ENCODE results near the gene ENDOU. TPM values are rescaled to one million over a fixed set of nuclear protein-coding genes. Genes with fewer than 3 reads are reported as not detected.
A peak's percentile ranks its signal among the peaks of the same experiment; 100 is the strongest.

ENDOU gene
- total RNA-seq, 1 experiment from 2014 or later, result 0.39 TPM

GRCh38 chr12:47752552-47752951, 27.3 kb upstream of the ENDOU start:
- ChIA-PET CTCF (no interaction called here), POLR2A (ENCODE audit: unreplicated experiment) (no interaction called here)
- Histone ChIP-seq H4K20me1 (ENCODE audit: insufficient read depth) (no peaks in the 10 kb centered on the region), H3K4me1 (replicated peaks; ENCODE audit: insufficient read depth) (peaks cover 73% of the 10 kb centered on the region), H3K36me3 (ENCODE audit: low read depth) (no peaks in the 10 kb centered on the region), H3K27ac (peak overlapping the region; percentile 75), H3K9me2 (ENCODE audit: insufficient read depth) (no peaks in the 10 kb centered on the region), H2AFZ (no peak overlapping the region), H3K9me3 (ENCODE audit: insufficient read depth, low read depth) (no peaks in the 10 kb centered on the region), H3F3A (ENCODE audit: insufficient read depth, low read depth) (peaks cover 50% of the 10 kb centered on the region), H3K79me2 (ENCODE audit: low read depth) (peaks cover 12% of the 10 kb centered on the region; the same call in 1 of the 2 replicates), H3K4me2 (peak overlapping the region; percentile 97), H3K4me3 (0 out of 2 replicates have a peak overlapping the region, but pooled peaks have one; percentile 7), H3K27me3 (ENCODE audit: insufficient read depth, low read depth) (no peaks in the 10 kb centered on the region)
- intact Hi-C loops (cut with micrococcal nuclease; ENCODE audit: unreplicated experiment), result loop anchor here (5.0 kb wide), 1 partner anchor 1370 kb away; no protein-coding TSS in a partner anchor
- peak; percentile 54 to 86 for DNase-seq
- no peak for TF ChIP-seq EZH2 (IDR thresholded peaks at IDR 0.05; ENCODE audit: low read depth)
- no peak for TF ChIP-seq CTCF (conservative IDR thresholded peaks at IDR 0.05)
- no TSS peak for BruUV-seq (replicated peaks)

- no peaks in the 10 kb centered on the region for H4K20me1 ChIP-seq (ENCODE audit: insufficient read depth)
- TSS peak; percentile 47 for BruUV-seq (replicated peaks)
- no peaks in the 10 kb centered on the region for H3K36me3 ChIP-seq (ENCODE audit: low read depth)
- no peak for DNase-seq
- intact Hi-C loops (cut with micrococcal nuclease; ENCODE audit: unreplicated experiment), result loop anchor here (5.0 kb wide), 1 partner anchor 1370 kb away; no protein-coding TSS in a partner anchor
- H3K4me1 ChIP-seq (replicated peaks; ENCODE audit: insufficient read depth), result peaks cover 71% of the 10 kb centered on the region
- peaks cover 12% of the 10 kb centered on the region; the same call in 1 of the 2 replicates for H3K79me2 ChIP-seq (ENCODE audit: low read depth)
- ChIA-PET CTCF (no interaction called here), POLR2A (ENCODE audit: unreplicated experiment) (no interaction called here)
- H3K9me2 ChIP-seq (ENCODE audit: insufficient read depth), result no peaks in the 10 kb centered on the region
- H2AFZ ChIP-seq, result no peak overlapping the region
- TF ChIP-seq CTCF (conservative IDR thresholded peaks at IDR 0.05) (no peak), EZH2 (IDR thresholded peaks at IDR 0.05; ENCODE audit: low read depth) (no peak)
- H3K4me3 ChIP-seq, result no peak overlapping the region; the same call in 1 of the 2 replicates
- H3K27me3 ChIP-seq (ENCODE audit: insufficient read depth, low read depth), result no peaks in the 10 kb centered on the region
- peak overlapping the region; percentile 97 for H3K4me2 ChIP-seq
- peaks cover 53% of the 10 kb centered on the region for H3F3A ChIP-seq (ENCODE audit: insufficient read depth, low read depth)
- H3K27ac ChIP-seq, result peak overlapping the region; percentile 75
- no peaks in the 10 kb centered on the region for H3K9me3 ChIP-seq (ENCODE audit: insufficient read depth, low read depth)
Observed at GRCh38 chr12:47752121-47752520, 26.8 kb upstream of the ENDOU start.

GRCh38 chr12:47751561-47751960, 26.3 kb upstream of the ENDOU start:
- no peak overlapping the region for H3K4me3 ChIP-seq
- intact Hi-C loops (cut with micrococcal nuclease; ENCODE audit: unreplicated experiment), result loop anchor here (5.0 kb wide), 1 partner anchor 1369 kb away; no protein-coding TSS in a partner anchor
- H3K36me3 ChIP-seq (ENCODE audit: low read depth), result no peaks in the 10 kb centered on the region
- peaks cover 53% of the 10 kb centered on the region for H3F3A ChIP-seq (ENCODE audit: insufficient read depth, low read depth)
- no peaks in the 10 kb centered on the region for H3K27me3 ChIP-seq (ENCODE audit: insufficient read depth, low read depth)
- no TSS peak for BruUV-seq (replicated peaks)
- peak overlapping the region; percentile 97 for H3K4me2 ChIP-seq
- peaks cover 8% of the 10 kb centered on the region; the same call in 1 of the 2 replicates for H3K79me2 ChIP-seq (ENCODE audit: low read depth)
- POLR2A ChIA-PET (ENCODE audit: unreplicated experiment), result no interaction called here
- no peak for TF ChIP-seq EZH2 (IDR thresholded peaks at IDR 0.05; ENCODE audit: low read depth)
- TF ChIP-seq CTCF (conservative IDR thresholded peaks at IDR 0.05), result no peak
- H3K9me3 ChIP-seq (ENCODE audit: insufficient read depth, low read depth), result no peaks in the 10 kb centered on the region
- H3K9me2 ChIP-seq (ENCODE audit: insufficient read depth), result no peaks in the 10 kb centered on the region
- H2AFZ ChIP-seq, result no peak overlapping the region
- CTCF ChIA-PET, result no interaction called here
- DNase-seq, result no peak
- peak overlapping the region; percentile 75 for H3K27ac ChIP-seq
- peaks cover 65% of the 10 kb centered on the region for H3K4me1 ChIP-seq (replicated peaks; ENCODE audit: insufficient read depth)
- H4K20me1 ChIP-seq (ENCODE audit: insufficient read depth), result no peaks in the 10 kb centered on the region

Data from PC-9 (cell line).